Renal cortex interstitium (tissue), 15 donors: Measurements from ENCODE around the gene SPATA3. TPM values are rescaled to one million over a fixed set of nuclear protein-coding genes. Genes with fewer than 3 reads are reported as not detected.

Experiments used
- DNase-seq, 11 donors: peaks; one replicate each; pipeline ENCODE4 v3.0.0-alpha.2; 2013; ENCODE audit warnings: low read depth in 9 of 11, low spot score in 4 of 11; ENCODE audit errors: extremely low read depth in 1 of 11
- long read RNA-seq, 16 experiments: transcript quantifications; one replicate each; lab custom pipeline, GENCODE V29; 2026
- polyA plus RNA-seq, 3 donors: library from polyadenylated mRNA; unstranded; fragments of 120-200 nt; gene quantifications; one replicate each; pipeline ENCODE4 v1.2.1, GENCODE V29; 2013; ENCODE audit not compliant: insufficient read length in 3 of 3

SPATA3 gene
- not detected for polyA plus RNA-seq
- long read RNA-seq, donor 1, result 0 reads
- long read RNA-seq, donor 2, result 0 reads
- long read RNA-seq, donor 3, result 0 reads
- long read RNA-seq, donor 4, result 0 reads
- long read RNA-seq, donor 5, result 0 reads
- long read RNA-seq, donor 6, result 0 reads
- long read RNA-seq, donor 7, result 0 reads
- long read RNA-seq, donor 8, result 0 reads
- long read RNA-seq, donor 9, result 0 reads
- long read RNA-seq, donor 10, result 0 reads
- long read RNA-seq, donor 11, result 0 reads
- long read RNA-seq, donor 12, result 0 reads
- long read RNA-seq, donor 13, result 0 reads
- long read RNA-seq, donor 14, result 0 reads
- long read RNA-seq, donor 15, result 0 reads
- long read RNA-seq, donor 16, result 0 reads

DNA sequence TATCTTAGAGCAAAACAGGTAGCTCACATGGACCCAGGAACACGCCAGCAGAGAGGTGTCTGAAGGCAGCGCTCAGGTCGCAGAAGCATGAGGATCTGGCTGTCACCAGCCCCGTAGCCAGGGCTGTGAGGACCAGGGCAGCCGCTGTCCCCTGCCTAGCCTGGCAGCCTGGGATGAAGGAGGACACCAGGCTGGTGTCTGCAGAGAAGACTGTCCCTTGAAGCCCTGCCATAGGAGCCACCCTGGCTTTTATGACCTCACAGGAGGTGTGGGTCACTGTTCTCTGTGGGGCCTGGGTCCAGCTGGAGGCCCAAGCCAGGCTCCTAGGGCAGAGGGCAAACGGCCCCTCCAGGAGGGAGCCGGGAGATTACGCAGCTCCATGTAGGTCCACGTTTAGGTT lies at the start of gene SPATA3:
TSS of gene SPATA3 (plus strand) at position 301 of the 400 bp plus-strand sequence. CDS start 113 bp downstream, outside the sequence.
- no peak for DNase-seq

- no peak for DNase-seq
Measured at GRCh38 chr2:230946429-230947234, 49.3 kb upstream of the SPATA3 start.

GRCh38 chr2:230947235-230947576 lies 48.7 kb upstream of the SPATA3 start:
- DNase-seq, result no peak

DNA sequence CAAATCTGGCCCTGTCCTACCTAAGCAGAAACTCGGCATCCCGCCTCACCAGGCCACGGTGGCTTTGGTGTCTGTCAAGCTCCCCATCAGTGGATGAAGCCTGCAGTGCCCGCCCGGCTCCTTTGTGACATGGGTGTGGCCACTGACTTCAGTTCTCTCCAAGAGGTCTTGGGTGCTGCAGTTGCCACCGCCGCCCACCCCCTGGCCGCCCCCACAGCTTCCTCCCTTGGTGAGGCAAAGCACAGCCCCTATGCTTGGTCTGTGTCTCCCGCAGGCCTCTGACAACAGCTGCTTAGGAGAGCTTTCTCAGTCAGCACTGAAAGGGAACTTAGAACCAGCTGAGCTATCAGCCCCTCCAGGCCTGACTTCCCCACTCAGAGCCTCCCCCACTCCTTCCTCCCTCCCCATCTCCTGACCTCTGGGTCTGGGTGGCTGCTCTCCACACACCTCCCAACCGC lies 48.0 kb upstream of the SPATA3 start:
- no peak for DNase-seq

- DNase-seq, result no peak
Measured at GRCh38 chr2:230949966-230950873, 45.7 kb upstream of the SPATA3 start.

- no peak for DNase-seq
Measured at GRCh38 chr2:230950874-230951339, 45.0 kb upstream of the SPATA3 start.

DNA sequence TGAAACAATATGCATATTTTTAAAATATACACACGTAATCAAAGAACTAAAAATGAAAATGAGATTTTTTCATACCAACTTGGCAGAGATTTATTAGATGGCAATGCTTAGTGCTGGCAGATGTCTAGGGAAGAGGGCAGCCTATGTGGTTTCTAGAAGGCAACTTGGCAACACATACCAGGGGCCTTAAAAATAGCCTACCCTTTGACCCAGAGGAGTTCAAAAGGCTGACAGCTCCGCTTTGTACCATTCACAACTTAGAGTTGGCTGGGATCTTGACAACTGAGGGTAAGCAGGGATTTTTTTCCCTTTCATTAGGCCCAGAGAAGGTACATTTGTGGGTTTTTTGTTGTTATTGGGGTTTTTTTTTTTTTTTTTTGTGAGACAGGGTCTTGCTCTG lies 44.5 kb upstream of the SPATA3 start:
- no peak for DNase-seq

GRCh38 chr2:230952226-230952956 lies 43.5 kb upstream of the SPATA3 start:
- DNase-seq, result no peak

- DNase-seq, result no peak
Measured at GRCh38 chr2:230953845-230954244, 42.1 kb upstream of the SPATA3 start.

- DNase-seq, result no peak
Measured at GRCh38 chr2:230954746-230955145, 41.2 kb upstream of the SPATA3 start.

DNA sequence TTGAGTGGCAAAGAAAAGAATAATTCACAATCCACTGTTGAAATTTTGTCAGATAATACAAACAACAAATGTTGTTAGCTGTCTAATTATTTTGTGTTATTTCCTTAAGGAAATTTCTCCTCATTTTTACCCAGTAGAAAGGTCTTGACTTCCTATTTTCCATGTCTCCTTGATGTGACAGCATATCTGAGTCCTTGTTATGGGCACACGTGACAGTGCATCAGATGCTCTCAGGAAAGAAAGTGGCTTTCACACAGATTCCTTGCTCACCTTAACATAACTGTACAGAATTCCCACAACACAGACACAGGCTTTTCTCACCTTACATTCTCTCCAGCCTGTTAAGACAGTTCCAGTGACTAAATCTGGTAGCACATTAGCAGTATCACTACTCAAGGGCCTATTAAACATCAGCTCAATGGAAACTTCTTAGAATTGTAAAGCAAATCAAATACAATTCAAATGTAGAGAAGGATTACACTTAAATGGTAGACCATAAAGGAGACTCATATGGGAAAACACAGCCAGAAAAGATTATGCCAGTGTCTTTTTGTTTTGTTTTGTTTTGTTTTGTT lies 40.7 kb upstream of the SPATA3 start:
- no peak for DNase-seq

DNA sequence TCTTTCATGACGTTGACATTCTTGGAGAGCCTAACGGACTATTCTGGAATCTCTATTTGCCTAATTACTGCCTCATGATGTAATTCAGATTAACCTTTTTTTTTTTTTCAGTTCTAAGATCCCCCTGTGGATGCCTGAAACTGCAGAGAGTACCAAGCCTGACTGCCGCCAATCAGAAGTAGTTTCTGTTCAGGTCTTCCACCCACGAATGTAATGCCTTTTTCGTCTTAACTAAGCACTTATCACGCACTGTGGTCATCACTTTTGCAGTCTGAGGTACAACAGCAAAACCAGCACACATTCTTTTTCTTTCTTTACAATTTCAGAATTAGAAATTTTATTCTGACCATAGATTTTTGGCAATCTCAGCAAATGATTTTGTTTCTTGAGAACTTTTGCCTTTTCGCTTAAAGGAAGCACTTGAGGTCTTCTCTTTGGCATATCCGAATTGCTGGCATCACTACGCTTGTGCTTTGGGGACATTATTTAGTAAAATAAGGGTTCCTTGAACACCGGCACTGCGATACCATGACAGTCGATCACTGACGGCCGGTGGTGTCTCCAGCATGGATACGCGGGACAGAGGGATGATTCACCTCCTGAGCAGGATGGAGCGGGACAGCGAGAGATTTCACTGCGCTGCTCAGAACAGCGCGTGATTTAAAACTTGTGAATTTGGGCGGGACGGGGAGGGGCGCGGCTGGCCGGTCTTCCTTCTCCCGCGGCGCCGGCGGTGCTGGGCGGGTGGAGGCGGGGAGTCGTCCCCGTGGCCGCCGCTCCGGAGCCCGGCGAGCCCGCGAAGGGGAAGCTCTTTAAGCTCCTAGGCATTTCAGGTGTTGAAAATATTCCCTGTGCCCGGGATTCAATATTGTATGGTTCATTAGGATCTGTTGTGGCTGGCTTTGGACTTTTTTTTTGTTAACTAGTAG lies 38.8 kb upstream of the SPATA3 start:
- peak in 3 of 11 donors; percentile 22 to 38 (median 33) for DNase-seq

DNA sequence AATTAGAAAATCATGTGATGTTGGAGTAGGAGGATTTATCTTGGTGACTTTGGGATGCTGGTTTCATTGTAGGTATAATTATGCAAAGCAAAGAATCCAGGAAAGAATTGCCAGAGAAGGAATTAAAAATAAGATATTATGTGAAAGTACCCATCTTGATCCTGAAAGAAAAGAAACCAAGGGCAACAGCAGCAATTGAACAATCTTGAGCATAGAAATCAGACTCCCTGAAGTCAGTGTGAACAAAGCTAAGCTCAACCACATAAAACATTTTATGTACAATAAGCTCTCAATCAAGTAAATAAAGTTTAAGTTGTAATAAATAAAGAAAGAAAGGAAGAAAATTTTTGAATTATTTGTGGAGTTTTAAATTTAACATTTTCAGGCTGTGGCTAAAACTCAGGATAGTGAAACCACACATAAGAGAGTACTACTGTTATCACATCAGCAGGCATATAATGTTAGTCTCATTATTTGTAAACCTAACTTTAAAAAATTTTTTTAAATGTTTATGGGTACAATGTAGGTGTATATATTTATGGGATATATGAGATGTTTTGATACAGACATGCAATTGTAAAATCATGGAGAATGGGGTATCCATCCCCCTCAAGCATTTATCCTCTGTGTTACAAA lies 38.0 kb upstream of the SPATA3 start:
- no peak for DNase-seq

DNA sequence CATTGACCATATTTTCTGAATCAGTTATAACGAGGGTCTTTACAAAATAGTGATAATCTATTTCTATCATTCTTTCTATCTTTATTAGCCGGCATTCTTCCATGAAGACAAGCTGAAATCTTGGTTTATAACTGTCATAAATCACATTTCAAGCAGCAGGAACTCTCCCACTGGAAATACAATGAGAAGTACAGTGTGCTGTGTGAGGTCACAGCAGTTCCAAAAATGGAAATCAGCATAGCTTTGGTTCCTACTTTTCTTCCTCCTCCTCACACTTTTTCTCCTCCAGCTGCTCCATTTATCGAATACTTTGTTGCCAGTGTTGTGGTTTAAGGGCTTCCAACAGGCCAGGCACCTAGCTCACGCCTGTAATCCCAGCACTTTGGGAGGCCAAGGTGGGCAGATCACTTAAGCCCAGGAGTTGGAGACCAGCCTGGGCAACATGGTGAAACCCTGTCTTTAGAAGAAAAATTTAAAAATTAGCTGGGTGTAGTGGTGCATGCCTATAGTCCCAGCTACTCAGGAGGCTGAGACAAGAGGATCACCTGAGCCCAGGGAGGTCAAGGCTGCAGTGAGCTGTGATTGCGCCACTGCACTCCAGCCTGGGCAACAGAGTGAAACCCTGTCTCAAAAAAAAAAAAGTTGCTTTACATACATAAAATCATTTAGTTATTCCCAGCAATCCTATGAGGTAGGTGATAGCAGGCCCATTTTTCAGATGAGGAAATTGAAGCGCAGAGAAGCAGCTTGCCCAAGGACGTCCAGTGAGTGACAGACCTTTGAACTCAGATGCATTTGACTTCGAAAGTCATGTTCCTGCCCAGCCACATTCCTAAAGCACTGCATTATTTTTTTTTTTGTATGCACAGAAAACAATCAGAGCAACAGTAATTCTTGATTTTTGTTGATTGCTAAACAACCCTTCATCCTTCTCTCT lies 36.8 kb upstream of the SPATA3 start:
- no peak for DNase-seq

- DNase-seq, result no peak
Measured at GRCh38 chr2:230960026-230960425, 35.9 kb upstream of the SPATA3 start.

- DNase-seq, result no peak
Measured at GRCh38 chr2:230961091-230961491, 34.8 kb upstream of the SPATA3 start.
